ENCODE measurements around the gene FRRS1. TPM values are rescaled to one million over a fixed set of nuclear protein-coding genes. Genes with fewer than 3 reads are reported as not detected.

FRRS1 gene
- total RNA-seq, 6 experiments from 2014 or later = 0.22 to 1.1 (median 0.41) TPM

DNA sequence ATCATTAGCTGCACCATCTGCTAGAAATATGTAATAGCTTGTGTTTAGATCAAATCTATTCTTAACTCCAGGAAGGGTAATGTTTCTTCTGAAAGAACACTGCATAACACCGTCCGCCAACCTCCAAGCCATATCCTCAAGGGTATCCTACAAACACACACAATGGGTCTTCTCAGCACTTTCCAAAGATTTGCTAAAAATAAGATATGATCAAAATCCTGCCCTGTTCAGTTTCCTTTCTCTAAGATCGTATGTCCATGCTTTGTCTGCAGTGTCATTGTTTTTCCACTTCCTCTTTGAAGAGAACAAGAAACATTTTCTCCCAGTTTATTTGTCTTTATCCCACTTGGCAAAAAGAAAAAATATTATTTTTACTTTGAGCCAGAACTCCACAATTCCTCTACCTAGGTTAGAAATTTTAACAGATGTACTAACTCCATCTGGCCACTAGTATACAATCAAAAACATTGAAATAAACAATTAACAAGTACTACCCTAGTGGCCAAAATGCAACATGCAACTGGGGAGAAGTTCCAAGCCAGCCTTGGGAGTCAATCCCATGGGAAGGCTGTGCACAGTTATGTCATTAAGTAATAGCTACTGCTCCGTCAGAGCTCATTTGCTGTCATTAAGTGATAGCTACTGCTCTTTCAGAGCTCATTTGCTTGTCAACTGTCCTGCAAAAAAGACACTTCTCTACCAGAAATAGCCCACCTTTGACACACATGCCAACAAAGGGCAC, 37.8 kb downstream of the FRRS1 start:
- peak; percentile 32 for DNase-seq
- peaks cover 3% of the 10 kb centered on the region for H3K27me3 Mint-ChIP-seq (ENCODE audit: insufficient read depth)
- H3K27ac Mint-ChIP-seq = no peak overlapping the region
- peaks cover 13% of the 10 kb centered on the region for H3K4me1 Mint-ChIP-seq (ENCODE audit: low read depth)
- no peaks in the 10 kb centered on the region for H3K9me3 Mint-ChIP-seq
- peak; percentile 81 for TF ChIP-seq CTCF (IDR thresholded peaks at IDR 0.05)
- no peak overlapping the region for H3K4me3 Mint-ChIP-seq
- no peaks in the 10 kb centered on the region for H3K36me3 Mint-ChIP-seq (ENCODE audit: low read depth)

- peaks cover 3% of the 10 kb centered on the region for H3K27me3 Mint-ChIP-seq (ENCODE audit: insufficient read depth)
- DNase-seq = peak; percentile 0
- H3K36me3 Mint-ChIP-seq (ENCODE audit: low read depth) = no peaks in the 10 kb centered on the region
- H3K27ac Mint-ChIP-seq = no peak overlapping the region
- TF ChIP-seq CTCF (IDR thresholded peaks at IDR 0.05) = no peak
- H3K4me3 Mint-ChIP-seq = no peak overlapping the region
- H3K9me3 Mint-ChIP-seq = no peaks in the 10 kb centered on the region
- H3K4me1 Mint-ChIP-seq (ENCODE audit: low read depth) = peaks cover 13% of the 10 kb centered on the region
These were observed 38.8 kb downstream of the FRRS1 start for GRCh38 chr1:99727575-99728185.

GRCh38 chr1:99726818-99727217, 39.6 kb downstream of the FRRS1 start:
- peaks cover 3% of the 10 kb centered on the region for H3K27me3 Mint-ChIP-seq (ENCODE audit: insufficient read depth)
- H3K4me1 Mint-ChIP-seq (ENCODE audit: low read depth) = peaks cover 13% of the 10 kb centered on the region
- no peak overlapping the region for H3K4me3 Mint-ChIP-seq
- no peak overlapping the region for H3K27ac Mint-ChIP-seq
- H3K9me3 Mint-ChIP-seq = no peaks in the 10 kb centered on the region
- H3K36me3 Mint-ChIP-seq (ENCODE audit: low read depth) = no peaks in the 10 kb centered on the region
- no peak for TF ChIP-seq CTCF (IDR thresholded peaks at IDR 0.05)
- DNase-seq = no peak

GRCh38 chr1:99726407-99726806, 40.0 kb downstream of the FRRS1 start:
- no peak overlapping the region for H3K27ac Mint-ChIP-seq
- TF ChIP-seq CTCF (IDR thresholded peaks at IDR 0.05) = no peak
- H3K36me3 Mint-ChIP-seq (ENCODE audit: low read depth) = no peaks in the 10 kb centered on the region
- H3K27me3 Mint-ChIP-seq (ENCODE audit: insufficient read depth) = peaks cover 3% of the 10 kb centered on the region
- no peak overlapping the region for H3K4me3 Mint-ChIP-seq
- H3K4me1 Mint-ChIP-seq (ENCODE audit: low read depth) = peaks cover 12% of the 10 kb centered on the region
- no peak for DNase-seq
- no peaks in the 10 kb centered on the region for H3K9me3 Mint-ChIP-seq

DNA sequence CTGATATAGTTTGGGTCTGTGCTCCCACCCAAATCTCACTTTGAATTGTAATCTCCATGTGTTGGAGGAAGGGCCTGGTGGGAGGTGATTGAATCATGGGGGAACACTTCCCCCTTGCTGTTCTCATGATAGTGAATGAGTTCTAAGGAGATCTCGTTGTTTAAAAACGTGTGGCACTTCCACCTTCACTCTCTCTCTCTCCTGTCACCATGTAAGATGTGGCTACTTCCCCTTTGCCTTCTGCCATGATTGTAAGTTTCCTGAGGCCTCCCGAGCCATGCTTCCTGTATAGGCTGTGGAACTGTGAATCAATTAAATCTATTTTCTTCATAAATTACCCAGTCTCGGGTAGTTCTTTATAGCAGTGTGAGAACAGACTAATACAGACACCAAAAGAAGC, 40.4 kb downstream of the FRRS1 start:
- H3K27ac Mint-ChIP-seq = no peak overlapping the region
- no peak for TF ChIP-seq CTCF (IDR thresholded peaks at IDR 0.05)
- no peak overlapping the region for H3K4me3 Mint-ChIP-seq
- peaks cover 3% of the 10 kb centered on the region for H3K27me3 Mint-ChIP-seq (ENCODE audit: insufficient read depth)
- H3K4me1 Mint-ChIP-seq (ENCODE audit: low read depth) = peaks cover 8% of the 10 kb centered on the region
- no peak for DNase-seq
- H3K9me3 Mint-ChIP-seq = no peaks in the 10 kb centered on the region
- no peaks in the 10 kb centered on the region for H3K36me3 Mint-ChIP-seq (ENCODE audit: low read depth)
